ENCODE results near the gene KCNH3.
"Not testable (repeated sequence)": the region's sequence is repeated elsewhere in the genome, so short reads cannot be mapped to it uniquely, and the experiment has no call there.

Gene KCNH3

DNA sequence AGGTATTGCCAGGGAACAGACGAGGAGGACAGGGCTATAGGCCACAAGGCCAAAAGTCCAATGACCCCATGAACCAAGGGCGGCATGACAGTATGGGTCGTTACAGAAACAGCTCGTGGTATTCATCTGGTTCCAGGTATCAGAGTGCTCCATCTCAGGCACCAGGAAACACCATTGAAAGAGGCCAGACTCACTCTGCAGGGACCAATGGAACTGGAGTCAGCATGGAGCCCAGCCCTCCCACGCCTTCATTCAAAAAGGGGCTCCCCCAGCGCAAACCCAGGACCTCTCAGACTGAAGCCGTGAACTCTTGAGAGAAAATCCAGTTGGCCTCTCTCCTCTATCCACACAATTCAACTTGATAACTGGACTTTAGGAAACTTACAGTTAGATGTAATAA lies 12.9 kb upstream of the KCNH3 start:
- no peak for DNase-seq (ENCODE audit: low read depth in 1 of 2, low spot score in 1 of 2)

DNA sequence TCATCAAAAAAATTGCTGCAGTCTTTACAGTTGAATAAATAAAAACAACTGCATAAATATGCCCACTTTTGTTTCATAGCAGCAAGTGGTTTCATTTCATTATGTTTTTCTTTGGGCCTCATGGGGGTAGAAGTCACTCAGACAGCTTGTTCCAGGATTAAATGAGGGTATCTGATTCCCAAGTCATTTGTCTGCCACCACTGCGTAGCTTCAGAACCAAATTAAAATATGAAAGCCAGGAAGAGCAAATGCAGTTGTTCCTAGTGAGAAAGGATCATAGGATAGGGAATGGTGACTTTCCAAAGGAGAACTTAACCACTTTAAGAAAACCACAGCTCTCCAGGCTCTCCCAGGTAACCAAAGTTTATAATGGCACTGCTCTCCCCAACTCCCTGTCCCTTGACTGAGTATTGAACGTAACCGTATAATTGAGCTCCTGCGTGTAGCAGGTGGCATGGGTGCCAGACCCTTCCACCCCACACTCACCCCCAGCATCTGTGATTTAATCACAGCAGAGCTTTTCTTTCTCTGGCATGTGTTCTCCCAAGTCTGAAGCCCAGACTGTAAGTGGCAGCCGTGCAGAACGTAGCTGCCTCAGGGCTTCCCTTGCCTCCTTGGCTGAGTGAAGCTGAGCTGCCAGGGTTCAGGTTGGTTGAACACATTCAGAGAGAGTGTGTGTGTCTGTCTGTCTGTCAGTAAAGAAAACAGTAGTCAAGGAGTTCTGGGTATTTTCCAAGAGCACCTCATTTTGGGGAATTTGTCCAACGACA lies 11.3 kb upstream of the KCNH3 start:
- no peak for DNase-seq (ENCODE audit: low read depth in 1 of 2, low spot score in 1 of 2)

DNA sequence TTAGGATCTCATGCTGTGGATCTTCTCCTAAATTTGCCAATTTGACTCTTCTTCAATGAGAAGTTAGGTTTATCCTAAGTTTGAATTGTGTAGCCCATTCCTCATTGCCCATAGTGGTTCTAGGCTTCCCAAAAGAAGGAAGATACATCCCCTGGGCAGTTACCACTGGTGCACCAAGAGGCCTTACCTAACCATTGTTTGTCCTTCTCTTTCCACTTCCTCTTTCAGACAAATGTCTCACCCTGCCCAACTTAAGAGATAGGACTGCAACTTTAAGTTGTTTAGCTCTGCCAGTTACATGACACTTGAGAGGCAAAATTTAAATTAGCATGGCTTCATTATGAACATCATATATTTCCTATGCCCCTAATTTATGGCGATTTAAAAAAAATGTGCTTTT lies 9.4 kb upstream of the KCNH3 start:
- DNase-seq (ENCODE audit: low read depth in 1 of 2, low spot score in 1 of 2), result no peak

GRCh38 chr12:49531745-49532144 lies 7.1 kb upstream of the KCNH3 start:
- no peak for DNase-seq (ENCODE audit: low read depth in 1 of 2, low spot score in 1 of 2)

- no peak for DNase-seq (ENCODE audit: low read depth in 1 of 2, low spot score in 1 of 2)
These were observed 5.5 kb upstream of the KCNH3 start for GRCh38 chr12:49533331-49533730.

GRCh38 chr12:49534122-49534521 lies 4.7 kb upstream of the KCNH3 start:
- not testable (repeated sequence) for DNase-seq (ENCODE audit: low read depth in 1 of 2, low spot score in 1 of 2)

DNA sequence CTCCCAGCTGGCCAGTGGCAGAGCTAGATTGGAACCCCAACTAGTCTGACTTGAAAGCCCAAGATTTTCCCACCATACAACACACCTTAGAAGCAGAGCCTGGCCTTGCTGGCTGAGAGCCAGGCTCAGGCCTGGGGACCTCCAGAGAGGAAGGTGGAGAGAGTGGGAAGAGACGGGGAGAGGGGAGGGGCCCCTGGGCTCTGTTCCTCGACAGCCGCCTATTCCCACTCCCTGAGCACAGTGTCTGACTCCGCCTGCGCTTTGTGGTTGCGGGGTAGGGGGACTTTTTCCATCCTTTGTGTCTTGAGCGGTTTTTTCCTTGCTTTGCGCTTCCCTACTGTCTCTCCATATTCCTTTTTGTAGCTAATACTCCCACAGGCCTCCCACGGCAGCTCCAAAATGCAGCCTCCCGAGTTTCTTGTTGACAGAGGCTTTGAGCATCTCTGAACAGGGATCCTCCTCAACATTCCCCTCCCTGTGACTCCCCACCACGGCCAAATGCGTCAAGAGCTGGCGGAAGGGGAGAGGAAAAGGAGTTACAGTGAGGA lies 4.0 kb upstream of the KCNH3 start:
- no peak for DNase-seq (ENCODE audit: low read depth in 1 of 2, low spot score in 1 of 2)

DNA sequence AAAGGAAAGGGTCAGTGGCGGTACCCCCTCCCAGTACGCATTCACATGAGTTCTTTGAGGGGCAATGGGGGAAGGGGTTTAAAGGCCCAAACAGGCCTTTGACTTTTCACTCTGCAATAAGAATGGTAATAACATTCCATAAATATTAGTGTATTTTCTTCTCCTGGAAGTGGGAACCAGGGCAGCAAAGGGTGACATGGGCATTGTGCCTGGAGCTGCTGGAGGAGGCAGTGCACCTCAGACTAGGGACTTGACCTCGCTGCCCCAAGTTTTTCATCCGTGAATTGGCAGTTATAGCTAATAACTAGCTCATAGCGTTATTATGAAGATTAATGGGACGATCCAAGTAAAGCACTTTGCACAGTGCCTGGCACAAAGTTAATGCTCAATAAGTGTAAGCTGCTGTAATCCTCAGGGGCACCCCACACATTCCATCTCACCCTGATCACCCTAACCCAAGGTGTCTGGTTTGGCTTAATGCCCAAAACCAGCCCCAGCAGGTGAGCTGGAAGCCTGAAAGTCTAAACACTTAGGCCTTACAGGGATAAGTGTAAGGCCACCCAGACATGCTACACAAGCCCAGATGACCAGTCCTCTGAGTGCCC lies 2.8 kb upstream of the KCNH3 start:
- DNase-seq (ENCODE audit: low read depth in 1 of 2, low spot score in 1 of 2), result no peak

DNA sequence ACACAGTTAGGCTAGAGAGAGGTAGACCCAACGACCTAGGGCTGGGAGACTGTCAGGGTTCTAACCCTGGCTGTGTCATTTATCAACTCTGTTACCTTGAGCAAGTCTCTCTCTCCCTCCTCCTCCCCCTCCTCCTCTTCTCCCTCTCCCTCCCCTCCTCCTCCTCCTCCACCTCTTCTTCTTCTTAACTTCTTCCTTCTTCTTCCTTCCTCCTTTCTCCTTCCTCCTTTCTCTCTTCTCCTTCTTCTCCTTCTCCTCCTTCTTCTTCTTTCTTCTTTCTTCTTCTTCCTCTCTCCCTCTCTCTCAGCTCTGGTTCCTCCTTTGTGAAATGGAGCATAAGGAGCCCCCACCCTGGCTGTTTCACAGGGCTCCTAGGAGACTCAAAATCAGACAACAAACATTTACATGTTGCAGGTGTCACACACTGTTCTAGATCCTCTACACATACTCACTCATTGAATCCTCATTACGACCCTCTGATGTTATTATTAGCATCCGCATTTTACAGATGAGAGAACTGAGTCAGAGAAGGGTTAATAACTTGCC lies 2.2 kb upstream of the KCNH3 start:
- DNase-seq (ENCODE audit: low read depth in 1 of 2, low spot score in 1 of 2), result no peak

- no peak for DNase-seq (ENCODE audit: low read depth in 1 of 2, low spot score in 1 of 2)
These were observed 1.5 kb upstream of the KCNH3 start for GRCh38 chr12:49537231-49537751.

DNA sequence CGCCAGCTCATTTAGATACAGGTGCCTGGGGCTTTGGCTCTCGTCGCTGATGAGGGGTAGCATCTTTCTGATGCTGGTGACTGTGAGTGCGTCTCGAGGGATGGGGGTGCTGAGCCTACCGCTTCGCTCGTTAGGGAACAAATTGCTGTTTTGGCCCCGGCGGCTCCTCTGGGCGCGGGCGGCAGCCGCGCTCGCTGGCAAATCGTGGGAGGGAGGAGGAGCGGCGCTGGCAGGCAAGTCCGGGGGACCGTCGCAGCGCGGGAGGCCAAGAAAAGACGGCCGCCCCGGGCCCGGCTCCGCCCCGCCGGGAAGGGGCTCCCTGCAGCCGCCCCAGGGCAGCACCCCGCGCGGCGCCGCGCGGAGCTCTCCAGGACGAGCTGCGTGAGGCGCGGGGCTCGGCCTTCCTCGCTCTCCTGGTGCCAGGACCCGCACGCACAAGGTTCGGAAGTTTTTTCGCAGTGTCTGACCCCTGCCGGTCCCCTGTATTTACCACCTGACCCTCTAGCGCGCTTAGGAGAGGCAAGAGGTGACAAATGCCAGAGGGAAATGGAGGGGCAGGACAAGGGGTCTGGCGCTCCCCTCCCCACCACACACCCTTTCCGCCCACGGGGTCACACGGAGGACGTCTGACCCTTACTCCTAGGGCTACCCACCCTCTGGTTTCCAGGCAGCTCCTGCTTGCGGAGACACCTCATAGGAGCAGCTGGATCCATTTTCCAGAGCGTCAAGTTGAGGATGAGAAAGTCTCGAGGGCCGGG lies 899 bp upstream of the KCNH3 start:
- no peak for DNase-seq (ENCODE audit: low read depth in 1 of 2, low spot score in 1 of 2)

- no peak for DNase-seq (ENCODE audit: low read depth in 1 of 2, low spot score in 1 of 2)
These were observed 787 bp downstream of the KCNH3 start for GRCh38 chr12:49539406-49540228.

DNA sequence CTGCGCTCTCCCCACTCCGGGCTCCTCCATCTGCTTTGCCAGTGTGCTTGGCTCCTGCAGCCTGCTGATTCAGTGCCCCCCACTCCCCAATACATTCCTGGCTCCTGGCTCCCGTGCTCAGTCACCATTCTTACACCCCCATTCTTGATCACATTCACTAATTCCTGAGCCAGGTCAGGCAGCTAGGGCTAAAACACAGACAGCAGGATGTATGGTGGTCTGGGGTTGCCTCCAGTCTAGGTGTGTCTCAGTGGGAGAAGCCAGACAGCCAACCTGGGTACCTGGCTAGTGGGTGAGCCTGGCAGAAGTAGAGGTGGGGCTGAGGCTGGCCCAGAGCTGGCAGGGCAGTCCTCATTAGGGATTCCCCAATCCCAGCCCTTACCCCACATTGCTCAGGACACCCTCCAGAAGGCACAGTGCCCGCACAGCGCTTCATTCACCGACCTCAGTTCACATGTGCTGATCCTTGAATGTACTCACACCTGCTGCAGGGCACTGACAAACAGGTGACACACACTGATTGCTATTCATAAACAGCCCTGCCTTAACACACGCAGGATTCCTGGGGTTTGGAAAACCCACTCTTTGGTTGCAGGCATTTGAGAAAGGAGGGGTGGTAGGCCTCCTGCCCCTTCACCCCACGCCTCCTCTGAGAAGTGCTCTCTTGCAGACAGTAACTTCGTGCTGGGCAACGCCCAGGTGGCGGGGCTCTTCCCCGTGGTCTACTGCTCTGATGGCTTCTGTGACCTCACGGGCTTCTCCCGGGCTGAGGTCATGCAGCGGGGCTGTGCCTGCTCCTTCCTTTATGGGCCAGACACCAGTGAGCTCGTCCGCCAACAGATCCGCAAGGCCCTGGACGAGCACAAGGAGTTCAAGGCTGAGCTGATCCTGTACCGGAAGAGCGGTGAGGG lies 1.7 kb downstream of the KCNH3 start:
- DNase-seq (ENCODE audit: low read depth in 1 of 2, low spot score in 1 of 2), result no peak

GRCh38 chr12:49541140-49541861 lies 2.5 kb downstream of the KCNH3 start:
- no peak for DNase-seq (ENCODE audit: low read depth in 1 of 2, low spot score in 1 of 2)

GRCh38 chr12:49541911-49542505 lies 3.2 kb downstream of the KCNH3 start:
- DNase-seq (ENCODE audit: low read depth in 1 of 2, low spot score in 1 of 2), result no peak

- DNase-seq (ENCODE audit: low read depth in 1 of 2, low spot score in 1 of 2), result no peak
These were observed 3.8 kb downstream of the KCNH3 start for GRCh38 chr12:49542592-49543160.

DNA sequence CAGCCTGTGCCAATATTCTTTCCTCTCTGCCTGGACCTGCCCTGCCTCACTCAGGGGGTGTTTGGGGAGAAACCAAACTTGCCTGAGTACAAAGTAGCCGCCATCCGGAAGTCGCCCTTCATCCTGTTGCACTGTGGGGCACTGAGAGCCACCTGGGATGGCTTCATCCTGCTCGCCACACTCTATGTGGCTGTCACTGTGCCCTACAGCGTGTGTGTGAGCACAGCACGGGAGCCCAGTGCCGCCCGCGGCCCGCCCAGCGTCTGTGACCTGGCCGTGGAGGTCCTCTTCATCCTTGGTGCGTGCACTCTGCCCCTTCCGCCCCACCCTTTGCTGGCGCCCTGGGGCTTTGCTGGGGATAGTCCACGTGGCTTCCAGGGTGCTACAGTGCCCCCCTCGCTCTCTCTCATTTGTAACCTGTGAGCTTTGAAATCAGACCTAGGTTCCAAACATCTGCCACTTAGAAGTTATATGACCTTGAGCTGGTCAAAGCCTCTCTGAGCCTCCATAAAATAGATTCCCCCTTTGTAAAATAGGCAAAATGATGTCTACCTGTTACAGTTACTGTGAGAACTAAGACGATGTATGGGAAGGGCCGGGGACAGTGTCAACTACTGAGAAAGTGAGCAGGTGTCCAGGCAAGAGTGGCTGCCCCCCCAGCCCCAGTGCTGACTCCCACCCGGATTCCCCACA lies 4.5 kb downstream of the KCNH3 start:
- DNase-seq (ENCODE audit: low read depth in 1 of 2, low spot score in 1 of 2), result no peak

Data from activated T-helper 1 cell treated with anti-CD3 and anti-CD28 coated beads, Interleukin-2, amount 50 U/mL, for 16 hours (primary cell).